ENCODE data around the gene SMAD4.

GRCh38 chr18:51128533-51128932, 98.5 kb downstream of the SMAD4 start:
- TF ChIP-seq CTCF (conservative IDR thresholded peaks at IDR 0.05) = no peak
- TF ChIP-seq EZH2 (IDR thresholded peaks at IDR 0.05; ENCODE audit: low read depth) = no peak
